ENCODE measurements around the gene CHCHD2. TPM values are rescaled to one million over a fixed set of nuclear protein-coding genes. Genes with fewer than 3 reads are reported as not detected.
"Not testable (repeated sequence)": the region's sequence is repeated elsewhere in the genome, so short reads cannot be mapped to it uniquely, and the experiment has no call there.

Gene CHCHD2, protein sequence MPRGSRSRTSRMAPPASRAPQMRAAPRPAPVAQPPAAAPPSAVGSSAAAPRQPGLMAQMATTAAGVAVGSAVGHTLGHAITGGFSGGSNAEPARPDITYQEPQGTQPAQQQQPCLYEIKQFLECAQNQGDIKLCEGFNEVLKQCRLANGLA
- total RNA-seq (ENCODE audit: insufficient read depth, low replicate concordance), result 219 TPM

- peak; percentile 99 for DNase-seq (ENCODE audit: low spot score)
These were observed at the start of gene CHCHD2 for GRCh38 chr7:56106108-56107073. Gene CHCHD2, minus strand, starts transcription at chr7:56106476. Its CDS starts 63 bp downstream, at chr7:56106413.

GRCh38 chr7:56131062-56131461 is 24.8 kb upstream of the CHCHD2 start:
- DNase-seq (ENCODE audit: low spot score), result not testable (repeated sequence)

- DNase-seq (ENCODE audit: low spot score), result no peak
These were observed 21.1 kb upstream of the CHCHD2 start for GRCh38 chr7:56127241-56127975.

- no peak for DNase-seq (ENCODE audit: low spot score)
These were observed 19.6 kb upstream of the CHCHD2 start for GRCh38 chr7:56125831-56126230.

DNA sequence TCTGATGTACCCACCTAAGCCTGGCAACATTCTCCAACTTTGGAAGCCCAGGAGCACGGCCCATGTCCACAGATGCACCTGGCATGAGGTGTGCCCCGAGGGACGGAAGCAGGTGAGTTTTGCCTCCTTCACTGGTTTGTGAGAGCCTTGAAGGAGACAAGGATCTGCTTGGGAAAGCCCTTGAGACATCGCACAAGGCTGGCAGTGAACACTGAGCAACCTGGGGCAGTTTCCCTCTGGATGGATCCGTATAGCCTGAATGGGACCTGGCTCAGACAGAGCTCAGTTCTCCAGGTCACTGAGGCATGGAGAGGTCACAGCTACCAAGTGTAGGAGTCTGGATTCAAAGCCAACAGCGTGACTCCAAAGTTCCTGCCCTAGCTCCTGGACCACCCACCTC is 18.7 kb upstream of the CHCHD2 start:
- no peak for DNase-seq (ENCODE audit: low spot score)

- DNase-seq (ENCODE audit: low spot score), result no peak
These were observed 15.2 kb upstream of the CHCHD2 start for GRCh38 chr7:56121440-56121839.

- no peak for DNase-seq (ENCODE audit: low spot score)
These were observed 9.7 kb upstream of the CHCHD2 start, which contains the start of gene NUPR2 for GRCh38 chr7:56115852-56116538. Gene NUPR2, minus strand, starts transcription at chr7:56116417. Its CDS starts 103 bp downstream, at chr7:56116314.

GRCh38 chr7:56112244-56112643 is 6.0 kb upstream of the CHCHD2 start:
- DNase-seq (ENCODE audit: low spot score), result not testable (repeated sequence)

GRCh38 chr7:56110611-56111010 is 4.3 kb upstream of the CHCHD2 start:
- DNase-seq (ENCODE audit: low spot score), result no peak

- no peak for DNase-seq (ENCODE audit: low spot score)
These were observed 1.6 kb upstream of the CHCHD2 start for GRCh38 chr7:56107954-56108258.

DNA sequence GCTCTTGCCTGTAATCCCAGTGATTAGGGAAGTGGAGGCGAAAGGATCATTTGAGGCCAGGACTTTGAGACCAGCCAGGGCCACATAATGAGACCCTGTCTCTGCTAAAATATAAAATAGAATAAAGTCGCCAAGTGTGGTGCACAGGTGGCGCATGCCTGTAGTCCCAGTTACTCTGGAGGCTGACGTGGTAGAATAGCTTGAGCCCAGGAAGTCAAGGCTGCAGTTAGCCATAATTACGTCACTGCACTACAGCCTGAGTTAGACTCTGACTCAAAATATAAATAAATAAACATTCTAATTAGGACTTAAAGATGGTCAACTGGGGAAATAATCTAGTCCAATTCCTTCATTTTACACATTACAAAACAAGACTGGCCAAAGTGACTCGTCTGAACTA is 768 bp downstream of the CHCHD2 start:
- peak; percentile 18 for DNase-seq (ENCODE audit: low spot score)

DNA sequence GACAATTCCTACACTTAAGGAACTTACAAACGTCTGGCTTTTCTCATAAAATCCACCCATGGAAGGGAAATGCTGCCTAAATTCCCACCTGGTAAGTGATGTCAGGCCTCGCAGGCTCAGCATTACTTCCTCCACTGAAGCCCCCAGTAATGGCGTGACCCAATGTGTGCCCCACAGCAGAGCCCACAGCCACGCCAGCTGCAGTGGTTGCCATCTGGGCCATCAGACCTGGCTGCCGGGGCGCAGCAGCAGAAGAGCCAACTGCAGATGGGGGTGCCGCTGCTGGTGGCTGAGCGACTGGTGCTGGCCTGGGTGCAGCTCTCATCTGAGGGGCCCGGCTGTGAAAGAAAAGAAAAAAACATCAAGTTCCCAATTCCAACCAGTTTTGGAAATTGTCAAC is 2.1 kb downstream of the CHCHD2 start:
- not testable (repeated sequence) for DNase-seq (ENCODE audit: low spot score)

DNA sequence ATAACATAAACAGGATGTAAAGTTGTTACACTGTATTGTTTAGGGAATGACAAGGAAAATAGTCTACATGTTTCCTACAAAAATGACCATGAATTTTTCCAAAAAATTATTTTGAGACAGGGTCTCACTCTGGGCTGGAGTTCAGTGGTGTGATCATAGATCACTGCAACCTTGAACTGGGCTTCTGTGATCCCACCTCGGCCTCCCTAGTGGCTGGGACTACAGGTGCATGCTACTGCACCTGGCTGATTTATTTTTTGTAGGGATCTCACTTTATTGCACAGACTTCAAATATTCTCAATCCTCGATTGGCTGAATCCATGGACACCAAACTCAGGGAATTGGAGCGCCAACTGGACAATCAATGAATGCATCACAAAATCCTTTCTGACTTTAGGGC is 6.6 kb downstream of the CHCHD2 start:
- DNase-seq (ENCODE audit: low spot score), result no peak

- not testable (repeated sequence) for DNase-seq (ENCODE audit: low spot score)
These were observed 7.9 kb downstream of the CHCHD2 start for GRCh38 chr7:56098187-56099008.

DNA sequence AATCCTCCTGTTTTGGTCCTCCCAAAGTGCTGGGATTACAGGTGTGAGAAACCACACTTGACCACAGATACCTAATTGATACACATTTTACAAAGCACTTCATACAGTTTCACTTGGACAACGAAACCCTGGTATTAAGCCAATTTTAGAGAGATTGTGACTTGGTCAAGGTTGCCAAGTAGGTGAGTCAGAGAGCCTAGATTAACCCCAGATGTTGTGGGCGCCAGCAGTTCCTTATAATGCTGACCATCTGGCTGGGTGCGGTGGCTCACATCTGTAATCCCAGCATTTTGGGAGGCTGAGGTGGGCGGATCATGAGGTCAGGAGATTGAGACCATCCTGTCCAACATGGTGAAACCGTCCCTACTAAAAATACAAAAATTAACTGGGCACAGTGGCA is 8.6 kb downstream of the CHCHD2 start:
- peak; percentile 21 for DNase-seq (ENCODE audit: low spot score)

DNA sequence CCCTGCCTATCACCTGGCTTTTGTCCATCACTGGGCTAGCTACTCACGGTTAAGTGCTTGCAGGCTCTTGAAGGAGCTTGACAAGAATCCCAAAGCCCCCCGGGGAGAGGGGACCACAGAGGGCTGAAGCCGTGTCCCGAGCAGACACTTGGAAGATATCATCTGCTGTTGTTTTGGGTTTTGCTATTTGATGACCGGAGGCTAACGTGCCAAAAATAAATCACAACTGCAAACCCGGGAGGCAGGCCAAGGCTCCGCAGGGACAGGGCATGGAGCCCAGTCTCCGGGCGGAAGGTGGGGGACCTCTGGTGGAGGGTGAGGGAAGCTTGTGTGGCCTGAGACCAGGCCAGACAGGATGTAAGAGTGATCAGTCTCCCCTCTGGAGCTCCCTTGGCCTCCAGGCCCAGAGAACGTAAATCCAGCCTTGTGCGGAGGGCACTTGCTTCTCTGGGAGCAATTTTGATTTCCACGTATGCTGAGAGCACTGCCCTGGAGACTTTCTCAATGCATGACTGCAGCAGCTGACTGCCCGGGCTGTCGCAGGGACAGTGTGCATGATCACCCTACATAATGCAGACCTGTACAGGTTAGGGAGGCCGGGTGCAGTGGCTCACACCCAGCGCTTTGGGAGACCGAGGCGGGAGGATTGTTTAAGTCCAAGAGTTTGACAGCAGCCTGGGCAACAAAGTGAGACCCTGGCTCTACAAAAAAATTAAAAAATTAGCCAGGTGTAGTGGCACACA is 13.3 kb downstream of the CHCHD2 start, which contains the start of gene PHKG1:
PHKG1 (minus strand) TSS at position 164 of the 743 bp plus-strand sequence. CDS start 4,011 bp downstream, outside the sequence.
- DNase-seq (ENCODE audit: low spot score), result peak; percentile 71

- DNase-seq (ENCODE audit: low spot score), result not testable (repeated sequence)
These were observed 13.9 kb downstream of the CHCHD2 start for GRCh38 chr7:56092388-56092787.

- no peak for DNase-seq (ENCODE audit: low spot score)
These were observed 14.7 kb downstream of the CHCHD2 start for GRCh38 chr7:56091591-56091990.

- DNase-seq (ENCODE audit: low spot score), result no peak
These were observed 18.8 kb downstream of the CHCHD2 start for GRCh38 chr7:56087445-56087844.

DNA sequence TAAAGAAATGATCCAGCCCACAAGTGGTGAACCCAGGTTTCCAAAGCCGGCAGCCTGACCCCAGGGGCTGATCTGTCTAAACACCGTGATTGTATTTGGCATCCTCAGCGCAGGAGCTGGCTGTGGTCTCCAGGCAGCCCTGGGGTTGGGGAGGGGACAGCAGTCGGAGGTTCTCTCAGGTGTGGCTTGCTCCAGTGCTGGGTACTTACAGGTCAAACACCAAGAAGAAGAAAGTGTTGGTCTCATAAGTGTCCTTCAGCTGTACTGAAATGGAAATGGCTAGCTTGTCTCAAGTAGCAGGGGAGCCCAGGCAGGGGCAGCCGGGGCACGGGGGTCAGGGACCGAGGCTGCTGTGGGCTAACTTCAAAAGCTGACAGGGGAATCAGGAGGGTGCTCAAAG is 19.5 kb downstream of the CHCHD2 start:
- no peak for DNase-seq (ENCODE audit: low spot score)
